ENCODE data around the gene MMP28. TPM values are rescaled to one million over a fixed set of nuclear protein-coding genes. Genes with fewer than 3 reads are reported as not detected.
A peak's percentile ranks its signal among the peaks of the same experiment; 100 is the strongest.

The MMP28 gene, protein sequence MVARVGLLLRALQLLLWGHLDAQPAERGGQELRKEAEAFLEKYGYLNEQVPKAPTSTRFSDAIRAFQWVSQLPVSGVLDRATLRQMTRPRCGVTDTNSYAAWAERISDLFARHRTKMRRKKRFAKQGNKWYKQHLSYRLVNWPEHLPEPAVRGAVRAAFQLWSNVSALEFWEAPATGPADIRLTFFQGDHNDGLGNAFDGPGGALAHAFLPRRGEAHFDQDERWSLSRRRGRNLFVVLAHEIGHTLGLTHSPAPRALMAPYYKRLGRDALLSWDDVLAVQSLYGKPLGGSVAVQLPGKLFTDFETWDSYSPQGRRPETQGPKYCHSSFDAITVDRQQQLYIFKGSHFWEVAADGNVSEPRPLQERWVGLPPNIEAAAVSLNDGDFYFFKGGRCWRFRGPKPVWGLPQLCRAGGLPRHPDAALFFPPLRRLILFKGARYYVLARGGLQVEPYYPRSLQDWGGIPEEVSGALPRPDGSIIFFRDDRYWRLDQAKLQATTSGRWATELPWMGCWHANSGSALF
- 10 to 100 TPM in 3 of 4 donors, 1 to 10 TPM in 1; 2.9 to 58.4 (median 11.0) TPM for total RNA-seq

DNA sequence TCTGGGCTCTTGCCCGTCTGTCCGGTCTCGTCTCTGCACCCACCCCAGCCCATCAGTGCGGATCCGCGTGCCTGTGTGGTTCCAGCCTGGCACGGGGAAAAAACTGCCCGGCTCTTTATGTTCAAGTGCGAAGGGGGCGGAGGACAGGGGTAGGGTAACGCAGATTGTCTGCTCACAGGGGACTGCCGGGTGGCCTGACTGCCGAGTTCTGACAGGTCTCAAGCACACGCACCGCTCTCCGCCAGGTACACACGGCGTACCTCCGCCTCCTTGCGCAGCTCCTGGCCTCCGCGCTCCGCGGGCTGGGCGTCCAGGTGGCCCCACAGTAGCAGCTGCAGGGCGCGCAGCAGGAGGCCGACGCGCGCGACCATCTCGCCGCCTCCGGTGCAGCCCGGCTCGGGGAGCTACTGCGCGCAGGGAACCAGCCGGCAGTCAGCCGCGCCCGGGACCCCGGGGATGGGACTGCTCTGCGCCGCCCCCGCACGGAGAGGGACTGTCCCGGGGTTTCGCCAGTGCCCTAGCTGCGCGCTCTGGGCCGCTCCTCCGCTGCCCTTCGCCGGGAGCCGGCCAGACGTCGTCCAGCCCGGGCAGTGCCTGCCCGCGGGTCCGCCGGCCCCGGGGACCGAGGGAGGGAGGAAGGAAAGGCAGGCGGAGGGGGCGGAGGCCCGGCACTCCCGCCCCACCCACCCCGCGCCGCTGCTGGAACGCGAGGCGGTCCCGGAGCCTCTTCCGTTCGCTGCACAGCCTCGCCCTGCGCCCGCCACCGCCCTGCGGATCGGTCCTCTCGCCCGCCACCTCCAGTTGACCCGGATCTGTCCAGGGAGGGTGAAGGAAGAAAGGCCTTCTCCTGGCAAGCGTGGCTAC, at the start of gene MMP28:
TSS of gene MMP28 (minus strand) at position 635 of the 864 bp plus-strand sequence. CDS start at position 371, 264 bp downstream.
- peaks cover 0 to 11% of the 10 kb centered on the region in 2 donors for H3K4me1 ChIP-seq
- no peak for TF ChIP-seq POLR2A (IDR thresholded peaks at IDR 0.05)
- TF ChIP-seq, protein P1, sequence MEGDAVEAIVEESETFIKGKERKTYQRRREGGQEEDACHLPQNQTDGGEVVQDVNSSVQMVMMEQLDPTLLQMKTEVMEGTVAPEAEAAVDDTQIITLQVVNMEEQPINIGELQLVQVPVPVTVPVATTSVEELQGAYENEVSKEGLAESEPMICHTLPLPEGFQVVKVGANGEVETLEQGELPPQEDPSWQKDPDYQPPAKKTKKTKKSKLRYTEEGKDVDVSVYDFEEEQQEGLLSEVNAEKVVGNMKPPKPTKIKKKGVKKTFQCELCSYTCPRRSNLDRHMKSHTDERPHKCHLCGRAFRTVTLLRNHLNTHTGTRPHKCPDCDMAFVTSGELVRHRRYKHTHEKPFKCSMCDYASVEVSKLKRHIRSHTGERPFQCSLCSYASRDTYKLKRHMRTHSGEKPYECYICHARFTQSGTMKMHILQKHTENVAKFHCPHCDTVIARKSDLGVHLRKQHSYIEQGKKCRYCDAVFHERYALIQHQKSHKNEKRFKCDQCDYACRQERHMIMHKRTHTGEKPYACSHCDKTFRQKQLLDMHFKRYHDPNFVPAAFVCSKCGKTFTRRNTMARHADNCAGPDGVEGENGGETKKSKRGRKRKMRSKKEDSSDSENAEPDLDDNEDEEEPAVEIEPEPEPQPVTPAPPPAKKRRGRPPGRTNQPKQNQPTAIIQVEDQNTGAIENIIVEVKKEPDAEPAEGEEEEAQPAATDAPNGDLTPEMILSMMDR (IDR thresholded peaks at IDR 0.05) = no peak
- intact Hi-C loops (cut with DNase I; ENCODE audit: low total_unique reads) = no loop called here
- no peak within 1 kb of the TSS for H3K27ac ChIP-seq
- DNase-seq = no peak
- no peaks in the 10 kb centered on the region for H3K9me3 ChIP-seq
- peak within 1 kb of the TSS; percentile 33 to 41 for H3K4me3 ChIP-seq
- H3K27me3 ChIP-seq = no peaks in the 10 kb centered on the region
- no peaks in the 10 kb centered on the region for H3K36me3 ChIP-seq

DNA sequence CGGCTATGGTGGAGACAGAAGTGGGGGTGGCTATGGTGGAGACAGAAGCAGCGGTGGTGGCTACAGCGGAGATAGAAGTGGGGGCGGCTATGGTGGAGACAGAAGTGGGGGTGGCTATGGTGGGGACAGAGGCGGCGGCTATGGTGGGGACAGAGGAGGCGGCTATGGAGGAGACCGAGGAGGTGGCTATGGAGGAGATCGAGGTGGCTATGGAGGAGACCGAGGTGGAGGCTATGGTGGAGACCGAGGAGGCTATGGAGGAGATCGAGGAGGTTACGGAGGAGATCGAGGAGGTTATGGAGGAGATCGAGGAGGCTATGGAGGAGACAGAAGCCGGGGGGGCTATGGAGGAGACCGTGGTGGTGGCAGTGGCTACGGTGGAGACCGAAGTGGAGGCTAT, 49.1 kb upstream of the MMP28 start:
- no peaks in the 10 kb centered on the region for H3K9me3 ChIP-seq
- H3K27me3 ChIP-seq = no peaks in the 10 kb centered on the region
- no peak overlapping the region for H3K4me3 ChIP-seq
- H3K4me1 ChIP-seq = no peaks in the 10 kb centered on the region
- intact Hi-C loops (cut with DNase I; ENCODE audit: low total_unique reads) = no loop called here
- H3K27ac ChIP-seq = no peak overlapping the region
- DNase-seq = no peak
- no peak for TF ChIP-seq POLR2A (IDR thresholded peaks at IDR 0.05)
- TF ChIP-seq, protein P1 (IDR thresholded peaks at IDR 0.05) = no peak
- H3K36me3 ChIP-seq = no peaks in the 10 kb centered on the region

DNA sequence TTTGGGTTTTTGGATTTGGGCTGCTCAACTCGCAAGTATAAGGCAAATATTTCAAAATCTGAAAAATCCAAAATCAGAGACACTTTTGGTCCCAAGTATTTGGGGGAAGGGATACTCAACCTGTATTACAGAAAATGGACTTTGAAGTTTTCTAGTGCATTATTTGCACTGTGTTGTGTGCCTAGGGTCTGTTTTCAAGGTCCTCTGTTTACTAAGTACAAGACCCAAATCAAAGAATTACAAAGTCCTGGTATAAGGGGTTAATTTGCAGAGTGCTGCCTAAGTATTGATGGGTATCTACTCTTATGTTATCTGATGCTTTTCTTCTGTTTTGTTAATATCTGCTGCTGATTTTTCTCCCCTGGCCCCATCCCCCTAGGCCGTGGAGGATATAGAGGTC, 48.3 kb upstream of the MMP28 start:
- no peaks in the 10 kb centered on the region for H3K36me3 ChIP-seq
- intact Hi-C loops (cut with DNase I; ENCODE audit: low total_unique reads) = no loop called here
- no peak overlapping the region for H3K27ac ChIP-seq
- no peak overlapping the region for H3K4me3 ChIP-seq
- no peaks in the 10 kb centered on the region for H3K4me1 ChIP-seq
- H3K27me3 ChIP-seq = no peaks in the 10 kb centered on the region
- no peaks in the 10 kb centered on the region for H3K9me3 ChIP-seq
- DNase-seq = no peak
- TF ChIP-seq, protein P1 (IDR thresholded peaks at IDR 0.05) = no peak
- TF ChIP-seq POLR2A (IDR thresholded peaks at IDR 0.05) = no peak

DNA sequence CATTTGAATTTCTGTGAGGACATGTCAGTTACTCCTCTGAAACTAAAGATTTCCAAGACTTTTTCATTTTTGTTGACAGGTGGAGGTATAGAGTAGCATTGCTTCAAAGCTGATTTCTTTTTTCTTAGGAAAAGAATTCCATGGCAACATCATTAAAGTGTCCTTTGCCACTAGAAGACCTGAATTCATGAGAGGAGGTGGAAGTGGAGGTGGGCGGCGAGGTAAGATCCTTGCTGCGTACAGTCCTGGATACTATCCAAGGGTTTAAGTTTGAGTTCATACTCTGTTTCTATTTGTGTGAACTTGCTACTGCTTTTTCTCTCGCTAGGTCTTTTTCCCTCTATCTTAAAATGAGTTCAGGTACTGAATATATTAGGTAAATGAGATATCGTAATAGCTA, 46.8 kb upstream of the MMP28 start:
- H3K9me3 ChIP-seq = no peaks in the 10 kb centered on the region
- no peaks in the 10 kb centered on the region for H3K4me1 ChIP-seq
- no peak overlapping the region for H3K27ac ChIP-seq
- H3K27me3 ChIP-seq = no peaks in the 10 kb centered on the region
- intact Hi-C loops (cut with DNase I; ENCODE audit: low total_unique reads) = no loop called here
- no peak for DNase-seq
- H3K4me3 ChIP-seq = no peak overlapping the region
- no peak for TF ChIP-seq POLR2A (IDR thresholded peaks at IDR 0.05)
- TF ChIP-seq, protein P1 (IDR thresholded peaks at IDR 0.05) = no peak
- H3K36me3 ChIP-seq = no peaks in the 10 kb centered on the region
